Activated CD8-positive, alpha-beta memory T cell treated with anti-CD3 and anti-CD28 coated beads, Interleukin-2, amount 50 U/mL, for 48 hours (primary cell): Measurements from ENCODE around the gene NSMF.

Experiments
- DNase-seq: peaks from one replicate; pipeline ENCODE4 v3.0.0-alpha.2; 2020

The NSMF gene

GRCh38 chr9:137491735-137492432 is 32.8 kb upstream of the NSMF start:
- DNase-seq, result no peak

- no peak for DNase-seq
These were observed 31.5 kb upstream of the NSMF start for GRCh38 chr9:137490532-137491186.

GRCh38 chr9:137488906-137489305 is 29.8 kb upstream of the NSMF start:
- DNase-seq, result no peak

GRCh38 chr9:137488327-137488653 is 29.2 kb upstream of the NSMF start:
- no peak for DNase-seq

GRCh38 chr9:137487454-137488326 is 28.6 kb upstream of the NSMF start:
- no peak for DNase-seq

- DNase-seq, result no peak
These were observed 27.7 kb upstream of the NSMF start for GRCh38 chr9:137486545-137487453.

GRCh38 chr9:137486141-137486490 is 27.0 kb upstream of the NSMF start:
- DNase-seq, result no peak

- DNase-seq, result no peak
These were observed 26.4 kb upstream of the NSMF start for GRCh38 chr9:137485343-137486140.

- DNase-seq, result no peak
These were observed 25.6 kb upstream of the NSMF start for GRCh38 chr9:137484551-137485315.

- no peak for DNase-seq
These were observed 23.1 kb upstream of the NSMF start for GRCh38 chr9:137482094-137482781.

- DNase-seq, result no peak
These were observed 21.9 kb upstream of the NSMF start for GRCh38 chr9:137480686-137481683.

- no peak for DNase-seq
These were observed 21.0 kb upstream of the NSMF start for GRCh38 chr9:137479892-137480685.

- no peak for DNase-seq
These were observed 20.1 kb upstream of the NSMF start for GRCh38 chr9:137478962-137479861.

GRCh38 chr9:137478613-137478961 is 19.5 kb upstream of the NSMF start:
- no peak for DNase-seq

- DNase-seq, result no peak
These were observed 18.9 kb upstream of the NSMF start for GRCh38 chr9:137477778-137478612.

GRCh38 chr9:137476856-137477255 is 17.7 kb upstream of the NSMF start:
- DNase-seq, result no peak
